Stimulated activated CD8-positive, alpha-beta memory T cell treated with anti-CD3 and anti-CD28 coated beads, Interleukin-15, amount 100 ng/mL, for 1 hour (primary cell): Measurements from ENCODE around the gene FBXO22.
"Not testable (repeated sequence)": the region's sequence is repeated elsewhere in the genome, so short reads cannot be mapped to it uniquely, and the experiment has no call there.

Source experiments
- DNase-seq: peaks from one replicate; pipeline ENCODE4 v3.0.0-alpha.2; 2020; ENCODE audit warnings: low read depth

The FBXO22 gene

DNA sequence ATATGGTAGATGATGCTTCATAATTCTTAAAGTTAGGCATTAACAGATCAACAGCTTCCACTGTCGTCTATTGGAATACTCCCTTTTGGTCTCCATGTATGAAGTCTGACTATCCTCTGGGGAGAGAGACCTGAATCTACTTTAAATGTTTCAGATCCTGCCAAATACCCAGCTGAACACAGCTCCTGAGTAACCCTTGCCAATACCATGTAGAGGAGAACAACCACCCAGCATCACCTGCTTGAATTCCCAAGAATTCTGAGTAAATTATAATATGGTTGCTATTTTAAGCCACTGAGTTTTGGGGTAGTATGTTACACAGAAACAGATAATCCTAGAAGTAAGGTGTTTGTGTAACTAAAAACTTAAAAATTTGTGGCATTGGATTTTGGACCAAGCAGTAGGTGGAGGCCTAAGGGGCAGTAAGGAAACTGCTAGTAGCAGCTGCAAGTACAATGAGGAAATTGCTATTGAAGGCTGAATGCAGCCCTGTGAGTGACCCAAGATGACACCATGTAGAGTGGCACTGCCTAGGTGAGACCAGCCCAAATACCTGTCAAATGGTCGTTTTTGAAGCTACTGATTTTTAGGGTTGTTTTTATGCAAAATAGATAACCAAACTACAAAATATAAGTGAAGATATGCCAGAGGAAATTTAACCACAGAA is 77.6 kb downstream of the FBXO22 start:
- DNase-seq: no peak

DNA sequence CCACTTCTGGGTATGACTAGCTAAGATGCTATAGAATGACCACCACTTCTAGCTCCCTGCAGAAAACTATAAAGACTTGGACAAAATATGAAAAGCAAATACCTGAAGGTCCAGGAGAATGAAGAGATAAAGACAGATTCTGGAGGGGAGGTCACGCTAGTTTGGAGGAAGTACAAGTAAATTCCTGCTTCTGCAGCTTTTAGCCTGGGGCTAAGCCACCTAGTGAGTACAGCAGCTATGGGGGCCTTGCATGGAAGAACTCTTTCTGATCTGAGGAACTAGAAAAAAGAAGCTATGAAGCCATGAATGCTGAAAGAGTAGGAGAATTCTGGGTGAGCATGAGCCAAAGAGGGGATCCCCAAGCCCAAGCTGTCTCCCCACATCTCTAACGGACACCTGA is 78.8 kb downstream of the FBXO22 start:
- DNase-seq: no peak

DNA sequence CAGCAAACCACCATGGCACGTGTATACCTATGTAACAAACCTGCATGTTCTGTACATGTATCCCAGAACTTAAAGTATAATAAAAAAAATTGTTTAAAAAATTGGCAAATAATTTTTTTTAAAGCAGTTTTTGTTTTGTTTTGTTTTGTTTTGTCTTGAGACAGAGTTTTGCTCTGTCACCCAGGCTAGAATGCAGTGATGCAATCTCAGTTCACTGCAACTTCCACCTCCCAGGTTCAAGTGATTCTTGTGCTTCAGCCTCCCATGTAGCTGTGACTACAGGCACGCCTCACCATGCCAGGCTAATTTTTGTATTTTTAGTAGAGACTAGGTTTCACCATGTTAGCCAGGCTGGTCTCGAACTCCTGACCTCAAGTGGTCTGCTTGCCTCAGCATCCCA is 81.0 kb downstream of the FBXO22 start:
- not testable (repeated sequence) for DNase-seq

DNA sequence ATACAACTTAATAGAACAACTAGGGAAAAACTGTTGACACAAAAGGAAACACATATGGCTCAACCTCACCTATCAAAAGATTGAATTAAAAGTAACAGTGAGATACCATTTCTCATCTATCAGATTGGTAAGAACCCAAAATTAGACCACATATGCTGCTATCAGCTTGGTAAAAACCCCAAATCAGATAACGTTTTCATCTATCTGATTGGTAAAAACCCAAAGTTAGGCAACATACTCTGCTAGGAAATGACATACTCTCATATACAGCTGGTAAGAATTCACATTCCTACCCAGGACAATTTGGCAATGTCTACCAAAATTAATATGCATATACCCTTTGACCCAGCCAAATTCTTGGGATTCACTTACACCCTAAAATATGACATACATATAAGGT is 82.3 kb downstream of the FBXO22 start:
- DNase-seq: no peak

- no peak for DNase-seq
Observed at GRCh38 chr15:75989045-75989444, 85.4 kb downstream of the FBXO22 start.

- DNase-seq: no peak
Observed at GRCh38 chr15:75989875-75990274, 86.2 kb downstream of the FBXO22 start.
